LNCAP (cell line): ENCODE data around the gene LAMB1.

Experiments
- TF ChIP-seq, protein P1 (sequence below): fragments of 450-650 bp; IDR thresholded peaks from 2 replicates; pipeline ENCODE4 v1.5.1; 2017; ENCODE audit warnings: mild to moderate bottlenecking

Gene LAMB1

DNA sequence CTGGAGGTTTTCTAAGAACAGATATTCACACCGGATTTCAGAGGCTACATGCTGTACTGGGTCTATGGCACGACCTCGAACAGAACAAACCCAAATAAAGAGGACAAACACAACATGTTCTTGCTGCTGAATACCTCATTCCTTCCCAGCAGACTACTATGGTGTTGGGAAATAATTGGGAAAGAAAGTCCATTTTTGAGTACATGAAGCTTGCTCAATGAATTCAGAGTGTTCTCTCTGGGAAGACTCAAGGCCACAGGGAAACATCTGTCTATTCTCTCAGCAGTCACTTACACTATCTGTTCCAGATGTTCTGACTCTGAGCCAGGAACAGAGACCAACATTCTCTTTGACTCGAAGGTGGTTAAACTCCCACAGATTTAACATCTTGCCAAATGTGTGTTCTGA lies 30.9 kb downstream of the LAMB1 start:
- TF ChIP-seq, protein P1, sequence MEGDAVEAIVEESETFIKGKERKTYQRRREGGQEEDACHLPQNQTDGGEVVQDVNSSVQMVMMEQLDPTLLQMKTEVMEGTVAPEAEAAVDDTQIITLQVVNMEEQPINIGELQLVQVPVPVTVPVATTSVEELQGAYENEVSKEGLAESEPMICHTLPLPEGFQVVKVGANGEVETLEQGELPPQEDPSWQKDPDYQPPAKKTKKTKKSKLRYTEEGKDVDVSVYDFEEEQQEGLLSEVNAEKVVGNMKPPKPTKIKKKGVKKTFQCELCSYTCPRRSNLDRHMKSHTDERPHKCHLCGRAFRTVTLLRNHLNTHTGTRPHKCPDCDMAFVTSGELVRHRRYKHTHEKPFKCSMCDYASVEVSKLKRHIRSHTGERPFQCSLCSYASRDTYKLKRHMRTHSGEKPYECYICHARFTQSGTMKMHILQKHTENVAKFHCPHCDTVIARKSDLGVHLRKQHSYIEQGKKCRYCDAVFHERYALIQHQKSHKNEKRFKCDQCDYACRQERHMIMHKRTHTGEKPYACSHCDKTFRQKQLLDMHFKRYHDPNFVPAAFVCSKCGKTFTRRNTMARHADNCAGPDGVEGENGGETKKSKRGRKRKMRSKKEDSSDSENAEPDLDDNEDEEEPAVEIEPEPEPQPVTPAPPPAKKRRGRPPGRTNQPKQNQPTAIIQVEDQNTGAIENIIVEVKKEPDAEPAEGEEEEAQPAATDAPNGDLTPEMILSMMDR, result no peak

DNA sequence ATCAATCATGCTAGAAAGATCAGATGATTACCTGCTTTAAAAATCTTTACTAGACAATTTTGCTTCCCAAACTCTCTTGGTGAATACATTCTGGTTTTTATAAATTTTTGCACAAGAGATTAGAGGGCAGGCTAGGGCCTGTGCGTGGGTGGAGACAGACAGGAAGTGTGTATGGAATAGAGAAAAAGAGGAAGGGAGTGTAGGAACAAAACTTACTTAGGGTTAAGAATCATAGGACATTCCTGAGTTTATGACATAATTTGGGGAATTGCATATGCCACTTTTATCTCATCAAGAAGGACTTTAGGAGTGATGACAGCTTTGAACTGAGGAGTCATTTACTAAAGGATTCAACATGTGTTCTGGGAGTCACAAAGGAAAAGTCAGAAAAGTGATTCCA lies 31.3 kb downstream of the LAMB1 start:
- TF ChIP-seq, protein P1, result no peak

GRCh38 chr7:107971100-107971499 lies 31.9 kb downstream of the LAMB1 start:
- TF ChIP-seq, protein P1, result no peak

DNA sequence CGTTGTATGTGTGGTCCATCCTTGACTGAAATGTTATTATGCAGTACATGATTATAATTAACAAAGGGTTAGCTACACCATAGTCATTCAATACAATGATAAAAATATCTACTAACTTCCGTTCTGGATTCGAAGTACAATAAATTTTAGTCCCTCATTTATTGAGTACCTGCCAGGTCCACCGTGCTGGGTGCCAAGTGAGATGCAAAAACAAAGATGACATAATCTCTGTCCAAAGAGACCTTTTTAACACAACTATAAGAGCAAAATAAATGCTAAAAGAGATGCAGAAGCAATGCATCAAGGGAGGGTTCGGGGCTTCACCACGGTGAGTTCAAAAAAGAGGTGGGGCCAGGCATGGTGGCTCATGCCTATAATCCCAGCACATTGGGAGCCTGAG lies 33.1 kb downstream of the LAMB1 start:
- TF ChIP-seq, protein P1, result no peak

- TF ChIP-seq, protein P1, result no peak
These were observed 34.5 kb downstream of the LAMB1 start for GRCh38 chr7:107968449-107968848.

DNA sequence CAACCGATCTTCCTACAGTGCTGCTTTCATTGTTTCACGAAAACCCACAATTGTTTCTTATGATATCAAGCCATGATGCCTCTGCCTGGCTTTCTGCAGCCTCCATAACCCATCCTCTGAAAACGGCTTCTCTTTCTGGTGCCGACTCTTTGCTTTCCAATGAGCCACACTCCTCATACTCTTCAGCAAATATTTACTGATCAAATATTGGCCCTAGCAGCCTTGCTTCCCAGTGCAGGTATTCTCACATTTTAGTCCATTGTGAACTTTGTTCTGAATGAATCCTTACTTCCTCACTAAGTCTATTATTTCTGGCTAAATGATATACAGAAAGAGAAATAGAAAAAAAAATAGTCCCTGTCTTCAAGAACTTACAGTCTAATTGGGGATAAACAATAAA lies 35.5 kb downstream of the LAMB1 start:
- TF ChIP-seq, protein P1, result no peak

DNA sequence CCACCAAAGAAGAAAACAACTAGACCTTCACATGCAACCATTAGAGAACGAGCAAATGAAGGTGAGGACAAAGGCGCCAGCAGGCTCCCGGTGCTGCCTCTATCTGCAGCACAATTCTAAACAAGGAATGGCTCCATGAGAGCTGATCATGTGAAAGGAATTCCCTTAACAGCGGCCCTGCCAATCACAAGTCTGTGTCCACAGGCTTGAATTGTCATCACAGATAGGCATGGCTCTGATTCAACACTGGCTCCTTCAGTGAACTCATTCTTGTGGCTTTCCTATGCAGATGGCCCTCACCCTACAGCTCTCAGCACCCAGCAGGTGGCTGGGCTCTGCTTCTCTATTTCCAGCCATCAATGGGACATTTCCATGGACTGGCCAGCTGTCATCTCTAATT lies 36.2 kb downstream of the LAMB1 start:
- TF ChIP-seq, protein P1, result no peak

DNA sequence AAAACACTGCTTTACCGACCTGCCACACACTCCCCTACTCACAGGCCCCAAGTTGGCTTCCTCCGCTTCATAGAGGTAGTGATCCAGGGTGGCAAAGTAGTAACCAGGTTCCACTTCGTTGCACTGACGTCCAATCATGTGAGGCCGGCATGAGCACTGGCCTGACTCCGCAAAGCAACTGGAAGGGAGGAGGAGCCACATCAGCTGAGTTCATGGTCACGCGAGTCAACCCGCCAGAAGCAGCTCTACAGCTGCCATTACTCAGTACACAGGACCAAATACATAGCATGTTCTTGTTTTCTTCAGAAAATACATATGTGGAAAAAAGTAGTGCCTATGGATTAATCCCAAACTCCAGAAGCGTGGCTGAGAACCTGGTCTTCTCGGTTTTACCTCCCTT lies 38.5 kb downstream of the LAMB1 start:
- TF ChIP-seq, protein P1, result no peak
